Gastroesophageal sphincter (tissue), 4 donors: Measurements from ENCODE around the gene KIAA1217. TPM values are rescaled to one million over a fixed set of nuclear protein-coding genes. Genes with fewer than 3 reads are reported as not detected.

Experiments used
- ATAC-seq: fragments of 150-250 bp; one replicate; pipeline ENCODE4 v1.9.1; 2016; ENCODE audit warnings: mild to moderate bottlenecking, moderate library complexity
- H3K27ac ChIP-seq, 4 donors: fragments of 200-600 bp; sonication (generic) in 3 of 4; 1 replicate in 3 of 4; 2 replicates in 1 of 4; pipeline ENCODE4 v1.5.1; 2016 to 2019
- H3K27me3 ChIP-seq: fragments of 200-600 bp; sonication (generic); one replicate; pipeline ENCODE4 v1.5.1; 2019
- H3K36me3 ChIP-seq, 2 donors: fragments of 200-600 bp; sonication (generic); one replicate each; pipeline ENCODE4 v1.5.1; 2019; ENCODE audit warnings: control low read depth in 1 of 2
- H3K4me1 ChIP-seq, 3 donors: fragments of 200-600 bp; sonication (generic); 1 replicate in 2 of 3; 2 replicates in 1 of 3; pipeline ENCODE4 v1.5.1; 2016 to 2019; ENCODE audit warnings: control low read depth in 2 of 3
- H3K4me3 ChIP-seq, 2 donors: fragments of 200-600 bp; sonication (generic); one replicate each; pipeline ENCODE4 v1.5.1; 2019; ENCODE audit warnings: mild to moderate bottlenecking in 1 of 2, moderate library complexity in 1 of 2
- H3K9me3 ChIP-seq, 3 donors: fragments of 200-600 bp; sonication (generic); one replicate each; pipeline ENCODE4 v1.5.1; 2017 to 2019; ENCODE audit warnings: control low read depth in 2 of 3
- CTCF ChIP-seq, 4 experiments: fragments of 200-600 bp in 2 of 4; fragments of 450-650 bp in 2 of 4; sonication (generic) in 1 of 4; IDR thresholded peaks; one replicate each; pipeline ENCODE4 v1.5.1; 2017 to 2019; ENCODE audit warnings: antibody characterized with exemption in 4 of 4, mild to moderate bottlenecking in 2 of 4, moderate library complexity in 2 of 4
- EP300 ChIP-seq: sonication (generic); formaldehyde crosslinking; IDR thresholded peaks from one replicate; pipeline ENCODE4 v1.6.1; 2017; ENCODE audit warnings: antibody characterized with exemption, mild to moderate bottlenecking
- POLR2A ChIP-seq, 2 donors: fragments of 450-650 bp; IDR thresholded peaks; one replicate each; pipeline ENCODE4 v1.6.1; 2017; ENCODE audit warnings: antibody characterized with exemption in 2 of 2, mild to moderate bottlenecking in 2 of 2, moderate library complexity in 1 of 2
- POLR2AphosphoS5 ChIP-seq: sonication (generic); formaldehyde crosslinking; IDR thresholded peaks from one replicate; pipeline ENCODE4 v1.6.1; 2017; ENCODE audit warnings: antibody characterized with exemption
- WGBS, 2 donors: methylation state at CpG; one replicate each; pipeline ENCODE4 v1.1.5; 2018; ENCODE audit warnings: low coverage in 1 of 2; 5-methylcytosine and 5-hydroxymethylcytosine counted together
- total RNA-seq, 4 donors: library from RNA; depleted of rRNA; stranded (reverse); fragments of >200 nt; gene quantifications; one replicate each; pipeline ENCODE4 v1.1.0, GENCODE V29; 2016

The KIAA1217 gene
- total RNA-seq, 4 donors from 2014 or later: 9.7 to 15.3 (median 12.7) TPM

GRCh38 chr10:24239289-24240040, 30.5 kb downstream of the KIAA1217 start:
- ATAC-seq: no peak
- 71 to 74% methylated on average over 7 to 10 of the region's 10 CpGs for WGBS, 2 donors
- no peaks in the 10 kb centered on the region for H3K9me3 ChIP-seq
- H3K36me3 ChIP-seq: no peaks in the 10 kb centered on the region
- peaks cover 0 to 12% (median 0%) of the 10 kb centered on the region in 3 donors for H3K4me1 ChIP-seq
- TF ChIP-seq EP300 (no peak), POLR2A (IDR thresholded peaks at IDR 0.05) (no peak), POLR2AphosphoS5 (no peak), CTCF (IDR thresholded peaks at IDR 0.05) (no peak)
- H3K4me3 ChIP-seq: peak overlapping the region in 1 of 2 donors; percentile 15
- H3K27ac ChIP-seq: no peak overlapping the region
- no peaks in the 10 kb centered on the region for H3K27me3 ChIP-seq

- ATAC-seq: no peak
- H3K4me3 ChIP-seq: no peak overlapping the region
- TF ChIP-seq POLR2AphosphoS5: no peak
- TF ChIP-seq POLR2A (IDR thresholded peaks at IDR 0.05): no peak
- TF ChIP-seq EP300: no peak
- H3K36me3 ChIP-seq: no peaks in the 10 kb centered on the region
- 59 to 72% methylated on average over 4 to 8 of the region's 8 CpGs for WGBS, 2 donors
- peak overlapping the region in 1 of 4 donors; percentile 20 for H3K27ac ChIP-seq
- peaks cover 0 to 12% (median 0%) of the 10 kb centered on the region in 3 donors for H3K4me1 ChIP-seq
- H3K9me3 ChIP-seq: no peaks in the 10 kb centered on the region
- no peaks in the 10 kb centered on the region for H3K27me3 ChIP-seq
Observed at GRCh38 chr10:24240041-24240751, 31.3 kb downstream of the KIAA1217 start.

- H3K9me3 ChIP-seq: no peaks in the 10 kb centered on the region
- no peak overlapping the region for H3K27ac ChIP-seq
- no peaks in the 10 kb centered on the region for H3K36me3 ChIP-seq
- no peak for ATAC-seq
- 32 to 55% methylated on average over 4 to 5 of the region's 5 CpGs for WGBS, 2 donors
- H3K4me3 ChIP-seq: no peak overlapping the region
- peaks cover 0 to 12% (median 0%) of the 10 kb centered on the region in 3 donors for H3K4me1 ChIP-seq
- H3K27me3 ChIP-seq: no peaks in the 10 kb centered on the region
- no peak for TF ChIP-seq POLR2A (IDR thresholded peaks at IDR 0.05)
- TF ChIP-seq EP300: no peak
- no peak for TF ChIP-seq CTCF (IDR thresholded peaks at IDR 0.05)
- no peak for TF ChIP-seq POLR2AphosphoS5
Observed at GRCh38 chr10:24241536-24242040, 32.6 kb downstream of the KIAA1217 start.

GRCh38 chr10:24242562-24242961, 33.6 kb downstream of the KIAA1217 start:
- H3K36me3 ChIP-seq: no peaks in the 10 kb centered on the region
- peaks cover 0 to 12% (median 0%) of the 10 kb centered on the region in 3 donors for H3K4me1 ChIP-seq
- no peak overlapping the region for H3K4me3 ChIP-seq
- H3K27ac ChIP-seq: no peak overlapping the region
- WGBS, 2 donors: 83 to 89% methylated on average over 3 to 4 of the region's 4 CpGs
- TF ChIP-seq POLR2A (IDR thresholded peaks at IDR 0.05) (no peak), CTCF (IDR thresholded peaks at IDR 0.05) (no peak), POLR2AphosphoS5 (no peak), EP300 (no peak)
- no peaks in the 10 kb centered on the region for H3K9me3 ChIP-seq
- no peak for ATAC-seq
- no peaks in the 10 kb centered on the region for H3K27me3 ChIP-seq

- TF ChIP-seq POLR2AphosphoS5: no peak
- TF ChIP-seq POLR2A (IDR thresholded peaks at IDR 0.05): no peak
- TF ChIP-seq CTCF (IDR thresholded peaks at IDR 0.05): no peak
- TF ChIP-seq EP300: no peak
- Histone ChIP-seq H3K27me3 (no peaks in the 10 kb centered on the region), H3K36me3 (no peaks in the 10 kb centered on the region), H3K4me3 (no peak overlapping the region), H3K27ac (no peak overlapping the region), H3K9me3 (no peaks in the 10 kb centered on the region), H3K4me1 (peaks cover 0 to 6% (median 0%) of the 10 kb centered on the region in 3 donors)
- WGBS, 2 donors: 71 to 79% methylated on average over 5 of the region's 5 CpGs
- ATAC-seq: no peak
Observed at GRCh38 chr10:24246365-24246764, 37.4 kb downstream of the KIAA1217 start.
